ENCODE measurements around the gene KLHL6. TPM values are rescaled to one million over a fixed set of nuclear protein-coding genes. Genes with fewer than 3 reads are reported as not detected.
A peak's percentile ranks its signal among the peaks of the same experiment; 100 is the strongest.

The KLHL6 gene
- total and polyA plus RNA-seq, 10 of the 15 experiments (the other 5 are each of a cell fraction or from before 2014, with no cell fraction given) = 4.0 to 91.8 (median 24.4) TPM

- peaks cover 41% of the 10 kb centered on the region for H3K4me1 ChIP-seq (ENCODE audit: control insufficient read depth, insufficient read depth, low read length)
- POLR2A ChIA-PET = interaction anchor here (0.8 to 11.9 kb wide), 13 partner anchors 9 to 155 kb away, joined by 3 to 181 read pairs (median 7); partner anchors contain the start of genes KLHL6 and YEATS2
- H3K27ac ChIP-seq (ENCODE audit: control insufficient read depth, insufficient read depth) = no peak overlapping the region; the same call in 1 of the 2 replicates
- H3K4me2 ChIP-seq (ENCODE audit: control insufficient read depth, insufficient read depth) = peak overlapping the region; percentile 60
- TF ChIP-seq STAT1 (conservative IDR thresholded peaks at IDR 0.05) (no peak), ZNF687 (IDR thresholded peaks at IDR 0.05) (peak; percentile 38; the same call in 1 of the 2 replicates), CBX5 (IDR thresholded peaks at IDR 0.05; ENCODE audit: low read depth) (no peak), NKRF (conservative IDR thresholded peaks at IDR 0.05) (no peak), PAX5 (IDR thresholded peaks at IDR 0.05; ENCODE audit: borderline replicate concordance, low read depth, low read length) (peak; percentile 20; the same call in 1 of the 2 replicates), BCLAF1 (IDR thresholded peaks at IDR 0.05) (no peak), NR2F1 (conservative IDR thresholded peaks at IDR 0.05) (peak; percentile 53), SPI1 (IDR thresholded peaks at IDR 0.05; ENCODE audit: borderline replicate concordance, insufficient read depth, low read depth, low read length) (0 out of 2 replicates have a peak, but pooled peaks have one; percentile 7)
- RAD21 ChIA-PET (ENCODE audit: unreplicated experiment) = interaction anchor here (0.7 to 14.8 kb wide), 13 partner anchors 9 to 95 kb away, joined by 3 to 245 read pairs (median 6); partner anchors contain the start of gene KLHL6
- H3K9ac ChIP-seq (ENCODE audit: control insufficient read depth, insufficient read depth, low read length) = no peak overlapping the region
- H3K9me3 ChIP-seq (replicated peaks; ENCODE audit: control insufficient read depth, insufficient read depth, low read length) = no peaks in the 10 kb centered on the region
- SMC1A ChIA-PET (ENCODE audit: uncharacterized antibody, unreplicated experiment) = interaction anchor here (1.0 to 9.8 kb wide), 18 partner anchors 8 to 158 kb away, joined by 3 to 190 read pairs (median 6); partner anchors contain the start of gene KLHL24
- no peaks in the 10 kb centered on the region for H4K20me1 ChIP-seq (ENCODE audit: control insufficient read depth, insufficient read depth)
- H2AFZ ChIP-seq (ENCODE audit: control insufficient read depth, low read depth, low read length) = no peak overlapping the region
- intact Hi-C loops (cut with micrococcal nuclease; ENCODE audit: unreplicated experiment) (loop anchor here (1.0 kb wide), 1 partner anchor 11 kb away; no protein-coding TSS in a partner anchor), in situ Hi-C loops (cut with MboI) (no loop called here)
- 35% methylated on average over 3 of the region's 3 CpGs for WGBS (ENCODE audit: insufficient coverage, insufficient replicate concordance, low lambda C conversion rate, missing lambda C conversion rate)
- DNase-seq (ENCODE audit: low read depth, low spot score) = no peak
- peak; percentile 54 for ATAC-seq
- peak overlapping the region; percentile 14; the same call in 1 of the 2 replicates for H3K4me3 ChIP-seq
- peaks cover 7% of the 10 kb centered on the region; the same call in 1 of the 2 replicates for H3K79me2 ChIP-seq (ENCODE audit: control insufficient read depth, insufficient read depth, low read length)
- FAIRE-seq = no peak
- BruUV-seq (replicated peaks) = no TSS peak
- H3K36me3 ChIP-seq (ENCODE audit: control insufficient read depth in 2 of 2, insufficient read depth in 2 of 2, low read length in 1 of 2) = peaks cover 0 to 6% of the 10 kb centered on the region in 2 experiments; a peak in 2 of 4 replicates
- no peaks in the 10 kb centered on the region for H3K27me3 ChIP-seq (replicated peaks in 1 of 2; ENCODE audit: control insufficient read depth in 2 of 2, insufficient read depth in 2 of 2, low read length in 1 of 2)
- CTCF ChIA-PET = interaction anchor here (0.7 to 8.5 kb wide), 15 partner anchors 9 to 465 kb away, joined by 3 to 98 read pairs (median 5); partner anchors contain the start of gene PARL
Observed at GRCh38 chr3:183541738-183542137, 13.8 kb downstream of the KLHL6 start.
